T follicular helper cell (primary cell): ENCODE results near the gene RAB11FIP2.

Experiments
- DNase-seq: peaks from one replicate; pipeline ENCODE4 v3.0.0-alpha.2; 2020; ENCODE audit warnings: low read depth

RAB11FIP2 gene

GRCh38 chr10:118034791-118035261, 11.9 kb downstream of the RAB11FIP2 start:
- DNase-seq: no peak

GRCh38 chr10:118033905-118034304, 12.8 kb downstream of the RAB11FIP2 start:
- DNase-seq: no peak

GRCh38 chr10:118032564-118032963, 14.2 kb downstream of the RAB11FIP2 start:
- DNase-seq: no peak

- no peak for DNase-seq
Measured at GRCh38 chr10:118031351-118032075, 15.2 kb downstream of the RAB11FIP2 start.

- no peak for DNase-seq
Measured at GRCh38 chr10:118028619-118029018, 18.1 kb downstream of the RAB11FIP2 start.

GRCh38 chr10:118027397-118027796, 19.3 kb downstream of the RAB11FIP2 start:
- no peak for DNase-seq

GRCh38 chr10:118026936-118027335, 19.8 kb downstream of the RAB11FIP2 start:
- no peak for DNase-seq

GRCh38 chr10:118020365-118020764, 26.4 kb downstream of the RAB11FIP2 start:
- DNase-seq: no peak

GRCh38 chr10:118017850-118018249, 28.9 kb downstream of the RAB11FIP2 start:
- no peak for DNase-seq

GRCh38 chr10:118017071-118017740, 29.5 kb downstream of the RAB11FIP2 start:
- DNase-seq: no peak

- no peak for DNase-seq
Measured at GRCh38 chr10:118012952-118013525, 33.7 kb downstream of the RAB11FIP2 start.

GRCh38 chr10:118007773-118008172, 39.0 kb downstream of the RAB11FIP2 start:
- DNase-seq: no peak

GRCh38 chr10:118003126-118003525, 43.6 kb downstream of the RAB11FIP2 start:
- no peak for DNase-seq

GRCh38 chr10:118002581-118002980, 44.2 kb downstream of the RAB11FIP2 start:
- DNase-seq: no peak

GRCh38 chr10:117997673-117998072, 49.1 kb downstream of the RAB11FIP2 start:
- no peak for DNase-seq

- DNase-seq: no peak
Measured at GRCh38 chr10:117996709-117997108, 50.0 kb downstream of the RAB11FIP2 start.

GRCh38 chr10:117994771-117995170, 52.0 kb downstream of the RAB11FIP2 start:
- no peak for DNase-seq

GRCh38 chr10:117993166-117993565, 53.6 kb downstream of the RAB11FIP2 start:
- DNase-seq: no peak

- DNase-seq: no peak
Measured at GRCh38 chr10:117991701-117992100, 55.0 kb downstream of the RAB11FIP2 start.

GRCh38 chr10:117989962-117990361, 56.8 kb downstream of the RAB11FIP2 start:
- DNase-seq: no peak

- no peak for DNase-seq
Measured at GRCh38 chr10:117988814-117989213, 57.9 kb downstream of the RAB11FIP2 start.

GRCh38 chr10:117987244-117987909, 59.4 kb downstream of the RAB11FIP2 start:
- DNase-seq: no peak
